GM19239 (cell line): ENCODE measurements around the gene MINDY4B.
"Not testable (repeated sequence)": the region's sequence is repeated elsewhere in the genome, so short reads cannot be mapped to it uniquely, and the experiment has no call there.

ENCODE experiments used
- DNase-seq: peaks from one replicate; pipeline ENCODE4 v3.0.0; 2011; ENCODE audit warnings: low spot score; ENCODE audit not compliant: insufficient read length
- FAIRE-seq: peaks from 2 replicates; lab custom pipeline; 2011; peaks lifted over from hg19 to GRCh38; lab: Jason Lieb, UNC

Gene MINDY4B

GRCh38 chr3:150901793-150902192 is 3.4 kb downstream of the MINDY4B start:
- no peak for DNase-seq
- FAIRE-seq: no peak

DNA sequence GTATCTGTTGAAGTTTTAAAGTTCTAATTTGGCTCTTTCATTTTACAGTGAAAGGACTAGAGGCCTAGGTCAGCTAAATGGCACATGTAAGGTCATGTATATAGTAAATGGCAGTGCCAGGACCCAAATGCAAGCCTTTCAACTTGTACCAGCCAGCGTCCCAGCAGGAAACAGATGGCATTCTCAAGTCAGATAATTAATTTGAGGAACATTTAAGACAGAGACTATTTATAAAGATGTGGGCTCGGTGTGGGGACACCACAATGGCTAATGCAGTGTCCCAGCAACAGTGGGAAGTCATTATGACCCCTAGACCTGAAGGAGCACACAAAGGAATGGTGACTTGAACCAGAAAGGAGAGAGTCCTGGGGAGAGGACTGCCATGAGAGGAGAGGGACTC is 6.1 kb downstream of the MINDY4B start:
- no peak for DNase-seq
- no peak for FAIRE-seq

DNA sequence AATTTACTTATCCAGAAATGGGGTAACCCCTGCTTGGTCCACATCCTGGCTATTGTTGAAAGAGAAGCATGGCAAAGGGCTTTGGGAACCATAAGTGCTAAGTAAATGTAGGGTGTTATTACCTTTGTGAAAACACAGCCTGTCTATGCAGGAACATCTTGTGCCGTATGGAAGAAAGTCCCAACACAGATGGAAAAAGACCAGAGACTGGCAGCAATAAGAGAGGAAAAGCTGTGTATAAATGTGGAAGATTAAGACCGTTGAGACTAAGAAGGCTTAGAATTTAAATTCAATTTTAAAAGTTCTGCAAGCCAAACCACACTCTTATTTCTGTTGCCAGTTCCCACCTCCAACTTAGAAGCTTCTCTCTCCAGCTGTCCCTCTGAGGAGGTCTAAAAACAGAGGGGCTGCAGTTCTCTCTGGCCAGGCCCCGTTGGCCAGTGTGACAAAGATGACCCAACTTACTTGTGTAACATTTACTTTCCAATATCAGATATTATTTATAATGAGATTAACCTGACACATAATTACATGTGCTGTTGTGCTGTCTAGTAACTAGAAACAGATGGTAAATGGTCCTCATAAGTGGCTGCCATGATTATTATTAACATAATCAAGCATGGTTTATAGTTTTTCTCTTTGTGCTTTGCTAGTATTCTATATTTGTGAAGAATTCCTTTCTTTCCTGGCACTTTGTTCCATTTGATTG is 7.0 kb downstream of the MINDY4B start:
- FAIRE-seq (no peak), DNase-seq (no peak)

DNA sequence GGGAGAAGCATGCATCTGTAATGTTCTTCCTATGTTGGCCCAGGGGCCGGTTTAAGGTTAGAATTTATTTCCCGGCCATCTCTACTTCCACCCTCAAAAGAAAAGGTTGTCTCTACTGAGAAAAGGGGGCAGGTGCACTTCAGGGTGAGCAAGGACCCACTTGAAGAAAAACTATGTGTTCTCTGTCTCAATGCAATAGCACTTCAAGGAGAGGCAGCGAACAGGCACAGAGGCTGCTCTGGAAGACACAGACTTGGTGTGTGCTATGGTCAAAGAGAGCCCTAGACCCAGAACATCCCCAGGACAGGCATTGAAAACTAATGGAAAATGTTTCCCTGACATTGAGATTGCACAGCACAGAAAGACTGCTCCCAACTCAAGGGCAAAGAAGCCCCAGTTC is 7.6 kb downstream of the MINDY4B start:
- DNase-seq: no peak
- FAIRE-seq: no peak

DNA sequence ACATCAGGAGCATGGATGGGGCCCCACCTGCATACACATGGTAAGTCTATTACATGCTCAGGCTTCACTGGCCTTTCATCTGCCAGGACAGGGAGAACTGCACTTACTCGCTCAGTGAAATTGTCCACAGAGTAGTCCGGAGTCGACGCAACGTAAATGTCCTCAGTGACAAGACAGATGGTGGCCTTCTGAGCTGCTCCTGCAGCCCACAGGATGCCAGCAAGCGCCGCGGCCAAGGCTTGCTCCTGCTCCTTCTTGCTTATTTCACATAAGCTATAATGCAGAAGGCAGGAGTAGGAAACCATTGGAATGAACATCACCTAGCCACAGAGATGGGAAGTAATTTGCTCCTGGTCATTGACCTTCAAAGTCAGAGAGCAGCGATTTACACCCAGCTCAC is 14.4 kb downstream of the MINDY4B start:
- FAIRE-seq: no peak
- no peak for DNase-seq

- DNase-seq (no peak), FAIRE-seq (no peak)
Observed at GRCh38 chr3:150890295-150890694, 14.9 kb downstream of the MINDY4B start.

DNA sequence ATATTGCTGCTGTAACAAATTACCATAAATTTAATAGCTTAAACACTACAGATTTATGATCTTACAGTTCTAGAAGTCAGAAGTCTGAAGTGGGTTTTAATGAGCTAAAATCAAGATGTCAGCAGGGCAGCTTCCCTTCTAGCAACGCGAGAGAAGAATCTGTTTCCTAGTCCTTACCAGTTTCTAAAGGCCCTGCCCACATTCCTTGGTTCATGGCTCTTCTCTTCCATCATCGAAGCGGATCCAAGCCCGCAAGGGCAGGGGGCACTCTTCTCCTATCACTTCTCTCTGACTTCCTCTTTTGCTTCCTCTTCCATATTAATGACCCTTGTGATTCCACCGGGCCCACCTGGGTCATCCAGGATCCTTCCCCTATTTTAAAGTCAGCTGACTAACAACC is 16.1 kb downstream of the MINDY4B start:
- no peak for DNase-seq
- FAIRE-seq: no peak

- DNase-seq: no peak
- FAIRE-seq: no peak
Observed at GRCh38 chr3:150887031-150887430, 18.2 kb downstream of the MINDY4B start.

- FAIRE-seq: no peak
Observed at GRCh38 chr3:150885535-150885934, 19.7 kb downstream of the MINDY4B start.

GRCh38 chr3:150878996-150879575 is 26.2 kb downstream of the MINDY4B start:
- FAIRE-seq (no peak), DNase-seq (no peak)

More at GRCh38 chr3:150885535-150885934, 19.7 kb downstream of the MINDY4B start:
- DNase-seq: no peak

DNA sequence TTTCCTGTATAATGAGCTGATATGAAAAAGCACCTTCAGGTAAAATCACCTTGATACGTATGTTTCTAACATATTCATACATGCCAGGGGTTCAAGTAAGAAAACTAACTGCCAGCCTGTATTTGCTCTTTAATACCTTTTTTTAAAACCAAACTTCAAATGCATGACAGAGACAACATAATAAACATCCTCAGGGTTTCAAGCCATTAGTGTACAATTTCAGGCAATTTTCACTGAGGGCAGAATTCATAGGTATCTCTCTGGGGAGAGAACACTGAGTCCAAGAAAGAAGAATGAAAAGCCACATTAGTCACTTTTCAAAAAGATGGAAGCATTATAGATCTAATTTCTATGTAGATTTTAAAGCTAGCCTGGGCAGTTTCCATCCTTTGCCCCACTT is 26.9 kb downstream of the MINDY4B start:
- DNase-seq (no peak), FAIRE-seq (no peak)

GRCh38 chr3:150877303-150877702 is 27.9 kb downstream of the MINDY4B start:
- DNase-seq (no peak), FAIRE-seq (no peak)

- FAIRE-seq (no peak), DNase-seq (no peak)
Observed at GRCh38 chr3:150876611-150877265, 28.5 kb downstream of the MINDY4B start.

DNA sequence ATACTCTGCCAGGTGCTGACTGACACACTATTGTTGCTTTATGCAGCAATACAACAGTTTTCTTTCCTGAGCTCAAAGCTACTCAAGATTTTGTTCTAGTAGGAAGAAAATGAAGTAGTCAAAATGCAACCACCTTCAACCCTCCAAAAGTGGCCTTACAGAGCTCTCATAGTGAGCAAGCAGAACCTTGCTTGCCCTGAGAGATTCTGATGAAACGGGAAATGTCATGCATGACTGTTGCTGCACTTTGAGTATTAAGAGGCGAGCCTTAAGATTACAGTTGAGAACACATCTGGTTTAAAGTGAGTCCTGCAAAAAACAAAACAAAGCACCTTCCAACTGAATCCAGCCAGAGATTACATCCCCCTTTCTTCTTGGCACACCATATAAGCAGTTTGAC is 29.7 kb downstream of the MINDY4B start:
- no peak for FAIRE-seq

GRCh38 chr3:150874666-150875219 is 30.5 kb downstream of the MINDY4B start:
- no peak for FAIRE-seq

More for the DNA sequence above, 29.7 kb downstream of the MINDY4B start:
- no peak for DNase-seq

GRCh38 chr3:150871192-150871591 is 34.0 kb downstream of the MINDY4B start:
- DNase-seq (no peak), FAIRE-seq (no peak)

More at GRCh38 chr3:150874666-150875219, 30.5 kb downstream of the MINDY4B start:
- no peak for DNase-seq

DNA sequence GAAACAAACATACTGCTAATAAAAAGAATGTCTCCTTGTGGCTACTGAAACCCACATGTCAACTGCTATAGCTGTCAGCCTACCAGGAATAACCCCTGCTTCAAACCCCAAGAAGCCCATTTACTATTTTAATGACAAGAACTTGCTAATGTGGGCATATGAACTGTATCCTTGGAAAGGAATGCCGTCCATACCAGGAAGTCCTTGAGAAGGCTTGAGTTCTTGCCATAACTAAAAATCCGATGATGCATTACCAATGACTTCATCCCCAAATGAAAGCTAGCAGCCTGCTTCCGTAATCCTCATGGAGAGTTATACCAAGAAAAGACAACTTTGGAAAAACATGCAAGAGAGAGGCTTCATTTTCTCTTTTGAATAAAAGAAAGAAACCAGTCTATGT is 34.8 kb downstream of the MINDY4B start:
- FAIRE-seq (no peak), DNase-seq (no peak)

DNA sequence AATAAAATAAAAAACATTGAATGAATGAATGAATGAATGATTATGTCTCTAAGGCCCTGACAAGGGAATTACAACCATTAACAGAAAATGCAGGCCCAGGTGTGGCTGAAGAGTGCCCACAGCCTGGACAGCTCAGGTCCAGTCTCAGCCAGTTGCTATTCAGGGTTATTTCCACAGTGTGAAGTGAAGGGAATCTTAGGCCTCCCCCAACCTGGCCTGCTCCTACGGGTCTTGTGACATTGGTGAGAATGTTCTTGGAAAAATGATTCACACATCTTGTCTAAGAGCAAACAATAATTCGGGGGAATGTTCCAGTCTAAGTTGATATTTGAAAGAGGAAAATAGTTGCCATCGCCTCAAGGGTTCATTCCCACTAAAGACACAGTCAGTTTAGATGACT is 37.0 kb downstream of the MINDY4B start:
- DNase-seq (no peak), FAIRE-seq (no peak)

DNA sequence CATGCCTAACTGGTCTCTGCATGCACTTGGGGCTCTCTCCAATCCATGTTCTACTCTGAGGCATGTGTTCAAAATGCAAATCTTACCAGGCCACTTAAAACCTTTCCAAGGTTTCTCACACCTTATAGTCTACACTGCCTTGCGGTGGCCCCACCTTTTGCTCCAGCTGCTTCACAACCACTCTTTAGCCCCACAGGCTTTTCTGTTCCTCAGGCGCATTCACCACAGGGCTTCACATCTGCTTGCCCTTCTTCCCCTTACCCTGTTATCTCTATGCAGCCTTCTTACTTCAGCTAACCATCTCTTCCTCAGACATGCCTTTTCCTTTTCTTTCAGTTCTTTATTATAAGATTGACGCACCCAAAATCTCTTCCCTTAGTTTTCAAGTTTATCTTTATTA is 37.8 kb downstream of the MINDY4B start:
- FAIRE-seq (no peak), DNase-seq (no peak)

DNA sequence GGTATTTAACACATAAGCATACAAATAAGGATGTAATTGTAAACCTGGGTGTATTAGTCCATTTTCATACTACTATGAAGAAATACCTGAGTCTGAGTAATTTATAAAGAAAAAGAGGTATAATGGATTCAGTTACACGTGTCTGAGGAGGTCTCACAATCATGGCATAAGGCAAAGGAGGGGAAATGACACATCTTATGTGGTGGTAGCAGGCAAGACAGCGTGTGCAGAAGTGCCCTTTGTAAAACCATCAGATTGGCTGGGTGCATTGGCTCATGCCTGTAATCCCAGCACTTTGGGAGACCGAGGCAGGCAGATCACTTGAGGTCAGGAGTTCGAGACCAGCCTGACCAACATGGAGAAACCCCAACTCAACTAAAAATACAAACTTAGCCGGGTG is 41.3 kb downstream of the MINDY4B start:
- not testable (repeated sequence) for DNase-seq, FAIRE-seq

GRCh38 chr3:150861851-150862250 is 43.4 kb downstream of the MINDY4B start:
- DNase-seq (no peak), FAIRE-seq (no peak)
